Measurements from ENCODE around the gene LTB. TPM values are rescaled to one million over a fixed set of nuclear protein-coding genes. Genes with fewer than 3 reads are reported as not detected.

The LTB gene
- total and polyA plus RNA-seq, 2 of the 13 experiments (the other 11 are each of a cell fraction or from before 2014, with no cell fraction given) = 0.09 to 0.22 TPM

DNA sequence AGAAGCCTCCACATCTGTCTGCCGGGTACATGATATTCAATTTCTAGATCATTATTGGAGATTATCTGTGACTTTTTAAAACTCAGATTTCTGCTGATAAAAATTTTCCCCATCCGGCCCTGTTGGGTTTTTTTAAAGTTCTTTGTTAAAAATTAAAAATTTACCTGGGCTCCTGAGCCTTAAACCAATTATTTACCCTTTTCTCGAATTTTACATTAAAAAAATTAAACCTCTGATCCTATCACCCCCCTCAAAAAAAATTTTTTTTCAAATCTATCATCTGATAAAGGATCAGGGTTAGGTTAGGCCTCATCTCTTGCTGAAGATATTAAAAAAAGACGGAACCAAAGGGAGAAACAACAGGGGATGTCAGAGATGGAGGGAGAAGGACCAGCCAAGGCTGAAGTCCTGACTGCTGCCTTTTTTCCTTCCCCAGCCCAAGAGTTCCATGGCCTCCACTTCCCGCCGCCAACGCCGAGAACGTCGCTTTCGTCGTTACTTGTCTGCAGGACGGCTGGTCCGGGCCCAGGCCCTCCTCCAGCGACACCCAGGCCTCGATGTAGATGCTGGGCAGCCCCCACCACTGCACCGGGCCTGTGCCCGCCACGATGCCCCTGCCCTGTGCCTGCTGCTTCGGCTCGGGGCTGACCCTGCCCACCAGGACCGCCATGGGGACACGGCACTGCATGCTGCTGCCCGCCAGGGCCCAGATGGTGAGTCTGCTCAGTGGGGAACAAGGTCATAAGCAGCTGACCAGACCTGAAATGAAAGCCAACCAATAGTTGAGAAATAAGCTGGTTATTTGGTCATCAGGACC lies 34.3 kb downstream of the LTB start (continued):
- TF ChIP-seq ZNF318 (CRISPR knock-in tag; IDR thresholded peaks at IDR 0.05) (no peak), PLRG1 (conservative IDR thresholded peaks at IDR 0.05) (no peak), ZNF850 (CRISPR knock-in tag; conservative IDR thresholded peaks at IDR 0.05) (0 out of 2 replicates have a peak, but pooled peaks have one; percentile 55), CTCF (CRISPR knock-in tag; IDR thresholded peaks at IDR 0.05) (peak; percentile 11; the same call in 1 of the 2 replicates), CCAR2 (optimal IDR thresholded peaks at IDR 0.05; ENCODE audit: low read depth, low read length) (no peak), MAFF (IDR thresholded peaks at IDR 0.05; ENCODE audit: low read depth, low read length) (no peak), TAF1 (CRISPR knock-in tag; IDR thresholded peaks at IDR 0.05) (0 out of 2 replicates have a peak, but pooled peaks have one; percentile 33), ATF7 (IDR thresholded peaks at IDR 0.05) (no peak), ATF7 (CRISPR knock-in tag; IDR thresholded peaks at IDR 0.05) (0 out of 2 replicates have a peak, but pooled peaks have one; percentile 46), KLF15 (CRISPR knock-in tag; IDR thresholded peaks at IDR 0.05; ENCODE audit: borderline replicate concordance) (no peak), ZNF703 (CRISPR knock-in tag; IDR thresholded peaks at IDR 0.05; ENCODE audit: borderline replicate concordance) (no peak), ZFY (CRISPR knock-in tag; IDR thresholded peaks at IDR 0.05) (0 out of 2 replicates have a peak, but pooled peaks have one; percentile 3)
- TF ChIP-seq, protein P1, sequence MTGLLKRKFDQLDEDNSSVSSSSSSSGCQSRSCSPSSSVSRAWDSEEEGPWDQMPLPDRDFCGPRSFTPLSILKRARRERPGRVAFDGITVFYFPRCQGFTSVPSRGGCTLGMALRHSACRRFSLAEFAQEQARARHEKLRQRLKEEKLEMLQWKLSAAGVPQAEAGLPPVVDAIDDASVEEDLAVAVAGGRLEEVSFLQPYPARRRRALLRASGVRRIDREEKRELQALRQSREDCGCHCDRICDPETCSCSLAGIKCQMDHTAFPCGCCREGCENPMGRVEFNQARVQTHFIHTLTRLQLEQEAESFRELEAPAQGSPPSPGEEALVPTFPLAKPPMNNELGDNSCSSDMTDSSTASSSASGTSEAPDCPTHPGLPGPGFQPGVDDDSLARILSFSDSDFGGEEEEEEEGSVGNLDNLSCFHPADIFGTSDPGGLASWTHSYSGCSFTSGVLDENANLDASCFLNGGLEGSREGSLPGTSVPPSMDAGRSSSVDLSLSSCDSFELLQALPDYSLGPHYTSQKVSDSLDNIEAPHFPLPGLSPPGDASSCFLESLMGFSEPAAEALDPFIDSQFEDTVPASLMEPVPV (CRISPR knock-in tag; IDR thresholded peaks at IDR 0.05) = 0 out of 2 replicates have a peak, but pooled peaks have one; percentile 38
